Mesendoderm (in vitro differentiated cells): Measurements from ENCODE around the gene ZPLD1.
A peak's percentile ranks its signal among the peaks of the same experiment; 100 is the strongest.

Source experiments
- DNase-seq: peaks from one replicate; pipeline ENCODE4 v3.0.0; 2013
- H2AK5ac ChIP-seq: 2 replicates; pipeline ENCODE4 v1.6.1; 2013; ENCODE audit warnings: low read length, inconsistent platforms
- H2BK120ac ChIP-seq: 2 replicates; pipeline ENCODE4 v1.6.1; 2013; ENCODE audit warnings: low read depth, mild to moderate bottlenecking, low read length, moderate library complexity, mixed read lengths
- H2BK15ac ChIP-seq: replicated peaks from 2 replicates; pipeline ENCODE4 v1.6.1; 2013; ENCODE audit warnings: low read depth, mild to moderate bottlenecking, moderate library complexity
- H2BK5ac ChIP-seq: 2 replicates; pipeline ENCODE4 v1.6.1; 2013; ENCODE audit warnings: low read length, inconsistent platforms
- H3K18ac ChIP-seq: 2 replicates; pipeline ENCODE4 v1.6.1; 2013; ENCODE audit warnings: mild to moderate bottlenecking, low read length, mixed read lengths
- H3K23ac ChIP-seq: one replicate; pipeline ENCODE4 v1.6.1; 2013; ENCODE audit warnings: low read length
- H3K27ac ChIP-seq: 2 replicates; pipeline ENCODE4 v1.5.1; 2013; ENCODE audit warnings: low read depth, mild to moderate bottlenecking, inconsistent platforms, low read length, moderate library complexity
- H3K27me3 ChIP-seq: 2 replicates; pipeline ENCODE4 v1.6.1; 2013; ENCODE audit warnings: low read length, control low read depth, mild to moderate bottlenecking, inconsistent platforms; ENCODE audit not compliant: insufficient read depth, poor library complexity
- H3K36me3 ChIP-seq: 2 replicates; pipeline ENCODE4 v1.6.1; 2013; ENCODE audit warnings: low read length, inconsistent platforms; ENCODE audit not compliant: control insufficient read depth, insufficient read depth
- H3K4ac ChIP-seq: one replicate; pipeline ENCODE4 v1.6.1; 2013; ENCODE audit warnings: low read depth, mild to moderate bottlenecking, low read length, moderate library complexity
- H3K4me1 ChIP-seq: 2 replicates; pipeline ENCODE4 v1.6.1; 2013; ENCODE audit warnings: low read depth, low read length, inconsistent platforms; ENCODE audit not compliant: control insufficient read depth
- H3K4me2 ChIP-seq: 2 replicates; pipeline ENCODE4 v1.6.1; 2013; ENCODE audit warnings: low read length
- H3K4me3 ChIP-seq: 2 replicates; pipeline ENCODE4 v1.5.1; 2013; ENCODE audit warnings: mild to moderate bottlenecking, low read length
- H3K56ac ChIP-seq: one replicate; pipeline ENCODE4 v1.6.1; 2013; ENCODE audit warnings: low read length
- H3K79me1 ChIP-seq: 2 replicates; pipeline ENCODE4 v1.6.1; 2013; ENCODE audit warnings: low read length, inconsistent platforms
- H3K79me2 ChIP-seq: 2 replicates; pipeline ENCODE4 v1.6.1; 2013; ENCODE audit warnings: mild to moderate bottlenecking, low read length; ENCODE audit not compliant: control insufficient read depth, insufficient read depth
- H3K9ac ChIP-seq: 2 replicates; pipeline ENCODE4 v1.6.1; 2013; ENCODE audit warnings: low read length, inconsistent platforms
- H4K5ac ChIP-seq: one replicate; pipeline ENCODE4 v1.6.1; 2013; ENCODE audit warnings: low read length
- H4K8ac ChIP-seq: one replicate; pipeline ENCODE4 v1.6.1; 2013; ENCODE audit warnings: low read depth, mild to moderate bottlenecking, control low read depth, low read length, moderate library complexity
- WGBS: extraction: QIAGEN DNeasy Blood & Tissue Kit; methylation state at CpG from one replicate; pipeline ENCODE4 v1.1.7; 2013; ENCODE audit warnings: low lambda C conversion rate, missing lambda C conversion rate; ENCODE audit not compliant: insufficient coverage; ENCODE audit errors: extremely low coverage; 5-methylcytosine and 5-hydroxymethylcytosine counted together

Gene ZPLD1

DNA sequence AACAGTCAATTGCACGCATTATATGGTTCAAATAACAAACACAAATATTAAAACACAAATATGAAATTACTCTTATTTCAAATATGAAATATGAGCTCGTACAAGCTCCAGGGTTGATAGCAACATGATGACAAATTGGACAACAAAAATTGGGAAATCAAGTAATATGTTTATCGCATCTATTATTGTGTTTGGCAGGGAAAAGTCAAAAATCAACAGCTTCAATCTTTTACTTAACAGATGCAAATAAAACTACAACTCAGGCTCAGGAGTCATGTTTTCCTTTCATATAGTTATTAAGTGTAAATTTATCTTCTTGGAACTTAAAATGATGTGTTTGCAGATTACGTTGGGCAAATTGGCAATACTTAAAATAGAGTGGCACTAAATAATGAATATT is 41.4 kb downstream of the ZPLD1 start:
- no peak overlapping the region for H4K5ac ChIP-seq
- no peaks in the 10 kb centered on the region for H3K79me2 ChIP-seq
- H3K23ac ChIP-seq = no peak overlapping the region
- peaks cover 2% of the 10 kb centered on the region for H3K4me1 ChIP-seq
- H4K8ac ChIP-seq = no peak overlapping the region
- WGBS = 100% methylated on average over 1 of the region's 4 CpGs
- H3K56ac ChIP-seq = no peak overlapping the region
- H3K4me2 ChIP-seq = no peak overlapping the region
- no peak overlapping the region for H3K9ac ChIP-seq
- no peak overlapping the region for H2AK5ac ChIP-seq
- no peak overlapping the region for H3K27ac ChIP-seq
- no peak overlapping the region for H3K18ac ChIP-seq
- no peak overlapping the region for H2BK15ac ChIP-seq
- no peak for DNase-seq
- H3K4me3 ChIP-seq = no peak overlapping the region
- H3K27me3 ChIP-seq = no peaks in the 10 kb centered on the region
- no peaks in the 10 kb centered on the region for H3K79me1 ChIP-seq
- H3K36me3 ChIP-seq = no peaks in the 10 kb centered on the region
- no peak overlapping the region for H2BK120ac ChIP-seq
- H2BK5ac ChIP-seq = no peak overlapping the region
- H3K4ac ChIP-seq = no peak overlapping the region

DNA sequence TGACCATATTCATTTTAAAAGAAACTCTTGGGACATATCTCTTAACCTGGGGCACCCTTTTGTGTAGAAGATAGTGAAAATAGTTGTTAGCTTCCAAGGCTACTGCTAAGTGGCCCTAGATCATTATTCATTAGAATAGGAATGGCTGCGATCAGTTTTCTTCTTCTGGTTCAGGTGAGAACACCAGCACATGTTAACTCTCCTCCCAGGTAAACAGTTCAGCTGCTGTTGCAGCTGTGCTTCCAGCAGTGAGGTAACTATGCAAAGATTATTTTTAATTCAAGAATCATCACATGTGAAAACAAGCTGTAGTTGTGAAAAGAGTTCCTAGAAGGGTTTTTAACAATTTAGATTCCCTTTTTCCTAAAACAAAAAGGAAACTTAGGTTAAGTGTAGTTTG is 43.3 kb downstream of the ZPLD1 start:
- Histone ChIP-seq H3K18ac (no peak overlapping the region), H3K27me3 (no peaks in the 10 kb centered on the region), H3K23ac (no peak overlapping the region), H3K4me1 (peaks cover 2% of the 10 kb centered on the region), H2BK5ac (no peak overlapping the region), H4K8ac (no peak overlapping the region), H2BK120ac (no peak overlapping the region), H2AK5ac (no peak overlapping the region), H3K79me1 (no peaks in the 10 kb centered on the region), H3K27ac (no peak overlapping the region), H3K4me2 (no peak overlapping the region), H2BK15ac (no peak overlapping the region), H3K36me3 (no peaks in the 10 kb centered on the region), H3K4ac (no peak overlapping the region), H3K9ac (no peak overlapping the region), H4K5ac (no peak overlapping the region), H3K56ac (no peak overlapping the region), H3K79me2 (no peaks in the 10 kb centered on the region), H3K4me3 (no peak overlapping the region)
- no CpG with 5 or more reads among the region's 1 CpG for WGBS
- DNase-seq = no peak

DNA sequence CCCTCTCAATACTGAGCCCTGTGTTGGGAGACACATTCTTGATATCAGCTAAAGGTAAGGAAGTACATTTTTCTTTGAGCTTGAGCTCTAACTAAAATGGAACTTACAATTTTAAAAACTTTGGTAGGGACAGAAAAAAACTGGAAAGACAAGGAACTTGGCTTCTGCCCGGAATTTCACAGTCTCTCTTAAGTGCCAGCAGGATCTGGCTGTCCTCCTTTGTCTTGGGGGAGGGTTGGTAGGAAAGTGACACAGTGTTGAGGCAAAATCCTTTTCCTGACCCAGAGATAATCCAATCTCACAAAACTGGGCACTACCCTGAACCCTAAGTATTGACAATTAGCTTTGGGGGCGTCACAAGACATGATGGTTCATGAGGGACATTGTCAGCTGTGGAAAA is 45.3 kb downstream of the ZPLD1 start:
- H4K8ac ChIP-seq = no peak overlapping the region
- no peak overlapping the region for H3K4ac ChIP-seq
- peaks cover 2% of the 10 kb centered on the region for H3K4me1 ChIP-seq
- WGBS = no CpG with 5 or more reads among the region's 2 CpGs
- no peak overlapping the region for H3K23ac ChIP-seq
- no peak overlapping the region for H2BK120ac ChIP-seq
- H2BK15ac ChIP-seq = no peak overlapping the region
- H3K18ac ChIP-seq = peak overlapping the region; percentile 60
- H3K4me2 ChIP-seq = no peak overlapping the region
- H3K4me3 ChIP-seq = no peak overlapping the region
- no peaks in the 10 kb centered on the region for H3K79me2 ChIP-seq
- no peaks in the 10 kb centered on the region for H3K27me3 ChIP-seq
- H3K27ac ChIP-seq = no peak overlapping the region
- H3K56ac ChIP-seq = no peak overlapping the region
- DNase-seq = peak; percentile 49
- H3K79me1 ChIP-seq = no peaks in the 10 kb centered on the region
- no peak overlapping the region for H3K9ac ChIP-seq
- H2AK5ac ChIP-seq = no peak overlapping the region
- no peak overlapping the region for H2BK5ac ChIP-seq
- no peaks in the 10 kb centered on the region for H3K36me3 ChIP-seq
- H4K5ac ChIP-seq = no peak overlapping the region

DNA sequence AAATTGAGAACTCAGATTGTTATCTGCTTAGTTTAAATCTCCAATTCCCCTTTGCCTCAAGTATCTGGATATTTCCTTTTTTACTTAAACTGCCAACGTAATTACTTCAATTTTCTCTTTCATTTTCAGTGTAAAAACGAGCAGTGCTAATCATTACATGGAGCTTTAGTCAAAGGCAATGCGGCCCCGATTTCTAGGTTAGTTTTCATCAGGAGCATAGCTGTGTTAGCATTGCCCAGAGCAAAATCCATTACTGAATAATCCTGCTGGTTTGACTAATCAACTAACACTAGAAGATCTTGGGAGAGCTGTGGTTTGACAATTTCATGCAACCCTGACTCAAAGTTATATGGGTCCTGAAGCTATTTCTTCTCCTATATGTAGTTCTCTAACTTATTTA is 46.2 kb downstream of the ZPLD1 start:
- Histone ChIP-seq H2BK15ac (no peak overlapping the region), H2AK5ac (no peak overlapping the region), H3K4me1 (peaks cover 2% of the 10 kb centered on the region), H3K27ac (no peak overlapping the region), H3K23ac (no peak overlapping the region), H2BK120ac (no peak overlapping the region), H3K56ac (no peak overlapping the region), H3K18ac (no peak overlapping the region), H2BK5ac (no peak overlapping the region), H3K4me3 (no peak overlapping the region), H4K8ac (no peak overlapping the region), H3K27me3 (no peaks in the 10 kb centered on the region), H3K4me2 (no peak overlapping the region), H3K79me2 (no peaks in the 10 kb centered on the region), H3K79me1 (no peaks in the 10 kb centered on the region), H3K4ac (no peak overlapping the region), H4K5ac (no peak overlapping the region), H3K9ac (no peak overlapping the region), H3K36me3 (no peaks in the 10 kb centered on the region)
- no CpG with 5 or more reads among the region's 4 CpGs for WGBS
- no peak for DNase-seq

DNA sequence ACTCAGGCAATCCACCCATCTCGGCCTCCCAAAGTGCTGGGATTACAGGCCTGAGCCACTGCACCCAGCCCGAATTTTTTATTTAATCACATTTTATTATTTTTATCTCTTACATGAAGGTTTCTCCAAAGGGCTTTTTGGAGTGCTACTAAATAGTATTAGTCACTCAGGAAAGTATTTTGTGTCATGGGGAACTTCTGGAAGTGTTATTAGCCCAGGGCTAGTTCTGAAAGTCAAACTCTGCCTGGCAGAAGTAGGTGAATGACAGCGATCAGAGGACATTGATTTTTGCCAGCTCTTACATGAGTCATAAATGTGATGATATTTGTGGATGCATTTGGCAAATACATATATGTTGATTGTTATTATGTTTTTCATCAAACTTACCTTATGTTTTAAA is 48.7 kb downstream of the ZPLD1 start:
- Histone ChIP-seq H3K23ac (no peak overlapping the region), H3K4me3 (no peak overlapping the region), H3K4me1 (peaks cover 2% of the 10 kb centered on the region), H3K27me3 (no peaks in the 10 kb centered on the region), H3K36me3 (no peaks in the 10 kb centered on the region), H3K27ac (no peak overlapping the region), H3K4ac (no peak overlapping the region), H4K8ac (no peak overlapping the region), H2AK5ac (no peak overlapping the region), H3K9ac (no peak overlapping the region), H3K79me2 (no peaks in the 10 kb centered on the region), H2BK5ac (no peak overlapping the region), H3K4me2 (no peak overlapping the region), H3K79me1 (no peaks in the 10 kb centered on the region), H2BK15ac (no peak overlapping the region), H4K5ac (no peak overlapping the region), H2BK120ac (no peak overlapping the region), H3K18ac (no peak overlapping the region), H3K56ac (no peak overlapping the region)
- no peak for DNase-seq
- no CpG with 5 or more reads among the region's 3 CpGs for WGBS

DNA sequence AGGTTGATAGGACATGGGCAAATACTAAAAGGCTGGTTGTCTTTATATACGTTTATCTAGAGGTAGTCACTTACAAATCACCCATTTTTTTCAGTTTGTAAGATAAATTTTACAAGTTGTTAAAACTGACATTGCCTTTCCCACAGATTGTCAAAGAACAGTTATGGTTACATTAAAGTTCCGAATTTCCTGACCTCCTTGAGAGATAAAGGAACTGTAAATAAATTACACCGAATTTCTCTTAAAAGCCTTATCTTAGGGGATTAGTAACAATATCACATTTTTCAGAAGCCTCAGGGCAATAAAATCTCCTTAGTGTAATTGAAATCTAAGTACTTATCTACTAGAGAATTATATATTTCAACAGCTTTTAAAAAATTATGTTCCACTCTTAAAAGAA is 49.5 kb downstream of the ZPLD1 start:
- Histone ChIP-seq H3K23ac (no peak overlapping the region), H2BK15ac (no peak overlapping the region)

More for the DNA sequence above, 49.5 kb downstream of the ZPLD1 start:
- Histone ChIP-seq H3K27me3 (no peaks in the 10 kb centered on the region), H3K36me3 (no peaks in the 10 kb centered on the region), H3K79me2 (no peaks in the 10 kb centered on the region), H3K4me3 (no peak overlapping the region), H3K18ac (no peak overlapping the region), H2BK120ac (no peak overlapping the region), H3K27ac (no peak overlapping the region), H2AK5ac (no peak overlapping the region), H3K79me1 (no peaks in the 10 kb centered on the region), H2BK5ac (no peak overlapping the region), H3K9ac (no peak overlapping the region), H3K56ac (no peak overlapping the region), H4K5ac (no peak overlapping the region), H3K4me1 (peaks cover 2% of the 10 kb centered on the region), H3K4ac (no peak overlapping the region), H3K4me2 (no peak overlapping the region), H4K8ac (no peak overlapping the region)
- whole genome bisulfite sequencing = no CpG with 5 or more reads among the region's 3 CpGs
- peak; percentile 12 for DNase-seq
